ENCODE data around the gene DNAH9. TPM values are rescaled to one million over a fixed set of nuclear protein-coding genes. Genes with fewer than 3 reads are reported as not detected.
"Not testable (repeated sequence)": the region's sequence is repeated elsewhere in the genome, so short reads cannot be mapped to it uniquely, and the experiment has no call there.

The DNAH9 gene
- total and polyA plus RNA-seq, 2 of the 8 experiments (the other 6 are each of a cell fraction or from before 2014, with no cell fraction given) = 0.21 to 0.86 TPM

- H3K36me3 ChIP-seq (ENCODE audit: control insufficient read depth in 2 of 4, insufficient read depth in 4 of 4, low read length in 3 of 4); H3K9ac ChIP-seq (replicated peaks in 1 of 4; ENCODE audit: extremely low read depth in 1 of 4, low read depth in 3 of 4, low read length in 3 of 4); H3K27ac ChIP-seq (ENCODE audit: low read depth, low read length); H3K4ac ChIP-seq (replicated peaks; ENCODE audit: insufficient read length, low read depth, low read length); H3K9me3 ChIP-seq (ENCODE audit: insufficient read depth in 2 of 2, low read depth in 1 of 2, low read length in 1 of 2); H2BK12ac ChIP-seq (ENCODE audit: low read depth, low read length); H3K27me3 ChIP-seq (replicated peaks in 1 of 4; ENCODE audit: control insufficient read depth in 3 of 4, extremely low read depth in 1 of 4, insufficient read depth in 3 of 4, low read length in 3 of 4); H3K79me2 ChIP-seq (ENCODE audit: control insufficient read depth in 1 of 2, insufficient read depth in 2 of 2, low read length in 2 of 2); H4K5ac ChIP-seq (ENCODE audit: insufficient read length, low read depth, low read length); H3K4me3 ChIP-seq (ENCODE audit: extremely low read depth in 1 of 4, insufficient read depth in 2 of 4, low read depth in 3 of 4, low read length in 4 of 4); H3K79me1 ChIP-seq (ENCODE audit: low read depth, low read length); H4K91ac ChIP-seq (replicated peaks; ENCODE audit: insufficient read length, low read length); H2BK5ac ChIP-seq (ENCODE audit: low read depth, low read length); H2AFZ ChIP-seq (ENCODE audit: low read length); POLR2A ChIA-PET (ENCODE audit: partially characterized antibody); H2AK5ac ChIP-seq (ENCODE audit: low read depth, low read length); H3K23ac ChIP-seq (ENCODE audit: insufficient read length); DNase-seq (ENCODE audit: low read depth in 1 of 2, low spot score in 2 of 2); H3K56ac ChIP-seq (replicated peaks; ENCODE audit: insufficient read length, low read depth, low read length); H3K4me1 ChIP-seq (replicated peaks in 1 of 4; ENCODE audit: control insufficient read depth in 3 of 4, insufficient read depth in 4 of 4, low read length in 3 of 4); H3K14ac ChIP-seq (ENCODE audit: insufficient read length); H3K4me2 ChIP-seq (ENCODE audit: insufficient read depth in 1 of 2, low read depth in 2 of 2, low read length in 2 of 2); H3K18ac ChIP-seq (ENCODE audit: extremely low read depth, low read length); FAIRE-seq; H2BK15ac ChIP-seq (ENCODE audit: low read length); H2BK20ac ChIP-seq (ENCODE audit: low read length); H3K23me2 ChIP-seq (ENCODE audit: low read depth, low read length); H4K8ac ChIP-seq (ENCODE audit: extremely low read depth, insufficient read depth, low read length); H4K20me1 ChIP-seq (replicated peaks in 1 of 2; ENCODE audit: control insufficient read depth in 1 of 2, insufficient read depth in 2 of 2, low read length in 2 of 2); H2BK120ac ChIP-seq (replicated peaks; ENCODE audit: low read depth, low read length): not testable (repeated sequence)
- 90% methylated on average over 8 of the region's 11 CpGs; no CpG with 5 or more reads in 1 of the 2 experiments for WGBS, 2 experiments (ENCODE audit: extremely low coverage in 1 of 2, insufficient coverage in 1 of 2, insufficient read length in 1 of 2, insufficient replicate concordance in 2 of 2, low coverage in 1 of 2, low lambda C conversion rate in 2 of 2, missing lambda C conversion rate in 1 of 2)
- CTCF ChIA-PET (ENCODE audit: partially characterized antibody) = interaction anchor here (1.5 to 2.6 kb wide), 4 partner anchors 24 to 798 kb away, joined by 3 to 9 read pairs (median 6); no protein-coding TSS in a partner anchor
These were observed 344.8 kb downstream of the DNAH9 start for GRCh38 chr17:11943086-11943485.

Data from H1 (cell line).